Astrocyte (in vitro differentiated cells and primary cell): ENCODE measurements around the gene CA6. TPM values are rescaled to one million over a fixed set of nuclear protein-coding genes. Genes with fewer than 3 reads are reported as not detected.

Experiments
- DNase-seq: peaks from one replicate; pipeline ENCODE4 v3.0.0-alpha.2; 2010; ENCODE audit warnings: low read depth
- FAIRE-seq: peaks from 2 replicates; lab custom pipeline; 2011; peaks lifted over from hg19 to GRCh38; lab: Jason Lieb, UNC
- H2AFZ ChIP-seq: 2 replicates; pipeline ENCODE4 v1.6.0; 2012; ENCODE audit warnings: low read depth, low read length, inconsistent platforms
- H3K27ac ChIP-seq: 2 replicates; pipeline ENCODE4 v1.5.1; 2011; ENCODE audit warnings: low read depth, low read length, inconsistent platforms
- H3K27me3 ChIP-seq: 2 replicates; pipeline ENCODE4 v1.6.0; 2011; ENCODE audit warnings: low read length, inconsistent platforms; ENCODE audit not compliant: insufficient read depth
- H3K36me3 ChIP-seq: 2 replicates; pipeline ENCODE4 v1.5.1; 2011; ENCODE audit warnings: low read length, inconsistent platforms; ENCODE audit not compliant: insufficient read depth
- H3K4me1 ChIP-seq: 2 replicates; pipeline ENCODE4 v1.5.1; 2011; ENCODE audit warnings: low read length, inconsistent platforms; ENCODE audit not compliant: insufficient read depth
- H3K4me2 ChIP-seq: 2 replicates; pipeline ENCODE4 v1.6.0; 2012; ENCODE audit warnings: low read length, inconsistent platforms
- H3K4me3 ChIP-seq: 2 replicates; pipeline ENCODE4 v1.5.1; 2011; ENCODE audit warnings: low read depth, mild to moderate bottlenecking, low read length, inconsistent platforms; ENCODE audit not compliant: insufficient read depth
- H3K79me2 ChIP-seq: 2 replicates; pipeline ENCODE4 v1.6.0; 2012; ENCODE audit warnings: mild to moderate bottlenecking, low read length, inconsistent platforms; ENCODE audit not compliant: insufficient read depth
- H3K9ac ChIP-seq: 2 replicates; pipeline ENCODE4 v1.6.0; 2012; ENCODE audit warnings: mild to moderate bottlenecking, low read length, inconsistent platforms
- H3K9me3 ChIP-seq: 2 replicates; pipeline ENCODE4 v1.5.1; 2012; ENCODE audit warnings: low read depth, mild to moderate bottlenecking, low read length, inconsistent platforms; ENCODE audit not compliant: insufficient read depth
- H4K20me1 ChIP-seq: 2 replicates; pipeline ENCODE4 v1.6.0; 2012; ENCODE audit warnings: low read length, inconsistent platforms; ENCODE audit not compliant: insufficient read depth
- H3K27ac Mint-ChIP-seq: one replicate; pipeline ENCODE4 v1.8.0; 2021; ENCODE audit warnings: mild to moderate bottlenecking, mixed read lengths; ENCODE audit not compliant: unreplicated experiment
- H3K27me3 Mint-ChIP-seq: one replicate; pipeline ENCODE4 v1.8.0; 2021; ENCODE audit warnings: low read depth, mixed read lengths; ENCODE audit not compliant: unreplicated experiment
- H3K36me3 Mint-ChIP-seq: one replicate; pipeline ENCODE4 v1.8.0; 2021; ENCODE audit warnings: low read depth, mixed read lengths; ENCODE audit not compliant: unreplicated experiment
- H3K4me1 Mint-ChIP-seq: one replicate; pipeline ENCODE4 v1.8.0; 2021; ENCODE audit warnings: low read depth, mixed read lengths; ENCODE audit not compliant: unreplicated experiment
- H3K4me3 Mint-ChIP-seq: one replicate; pipeline ENCODE4 v1.8.0; 2021; ENCODE audit warnings: mild to moderate bottlenecking, moderate library complexity, mixed read lengths; ENCODE audit not compliant: unreplicated experiment
- H3K9me3 Mint-ChIP-seq: one replicate; pipeline ENCODE4 v1.8.0; 2021; ENCODE audit warnings: mild to moderate bottlenecking, mixed read lengths; ENCODE audit not compliant: unreplicated experiment
- CTCF ChIP-seq: IDR thresholded peaks from 2 replicates; pipeline ENCODE4 v1.5.1; 2011; ENCODE audit warnings: low read depth, mild to moderate bottlenecking, inconsistent platforms, low read length, moderate library complexity; ENCODE audit not compliant: insufficient read depth
- EZH2 ChIP-seq: IDR thresholded peaks from 2 replicates; pipeline ENCODE4 v1.6.1; 2012; ENCODE audit warnings: mild to moderate bottlenecking, low read length, inconsistent platforms; ENCODE audit not compliant: insufficient read depth
- total RNA-seq: library from RNA; stranded (reverse); gene quantifications from 2 replicates; pipeline ENCODE4 v1.2.1, GENCODE V29; 2021

CA6 gene
- total RNA-seq, 1 donor from 2014 or later = not detected

- H2AFZ ChIP-seq = no peak overlapping the region
- H3K9me3 Mint-ChIP-seq = no peaks in the 10 kb centered on the region
- no peaks in the 10 kb centered on the region for H3K36me3 ChIP-seq
- no peaks in the 10 kb centered on the region for H3K9me3 ChIP-seq
- H3K36me3 Mint-ChIP-seq = no peaks in the 10 kb centered on the region
- no peak for FAIRE-seq
- no peak for TF ChIP-seq EZH2
- TF ChIP-seq CTCF = no peak
- H3K4me1 ChIP-seq = no peaks in the 10 kb centered on the region
- no peak overlapping the region for H3K4me2 ChIP-seq
- H3K79me2 ChIP-seq = no peaks in the 10 kb centered on the region
- no peak overlapping the region for H3K4me3 Mint-ChIP-seq
- H4K20me1 ChIP-seq = no peaks in the 10 kb centered on the region
- DNase-seq = no peak
- no peaks in the 10 kb centered on the region for H3K4me1 Mint-ChIP-seq
- no peak overlapping the region for H3K27ac Mint-ChIP-seq
- no peak overlapping the region for H3K4me3 ChIP-seq
- H3K9ac ChIP-seq = no peak overlapping the region
- no peak overlapping the region for H3K27ac ChIP-seq
- H3K27me3 Mint-ChIP-seq = peaks cover 15% of the 10 kb centered on the region
- no peaks in the 10 kb centered on the region for H3K27me3 ChIP-seq
These were observed 4.6 kb downstream of the CA6 start for GRCh38 chr1:8950309-8950708.

GRCh38 chr1:8951231-8951630 is 5.6 kb downstream of the CA6 start:
- no peak for DNase-seq
- TF ChIP-seq EZH2 (no peak), CTCF (no peak)
- H3K27ac Mint-ChIP-seq = no peak overlapping the region
- Histone ChIP-seq H3K4me3 (no peak overlapping the region), H3K9ac (no peak overlapping the region), H3K9me3 (no peaks in the 10 kb centered on the region), H3K79me2 (no peaks in the 10 kb centered on the region), H3K4me1 (no peaks in the 10 kb centered on the region), H3K27me3 (no peaks in the 10 kb centered on the region), H3K27ac (no peak overlapping the region), H2AFZ (peak overlapping the region; percentile 32), H3K4me2 (no peak overlapping the region), H3K36me3 (no peaks in the 10 kb centered on the region), H4K20me1 (no peaks in the 10 kb centered on the region)
- no peak for FAIRE-seq
- H3K9me3 Mint-ChIP-seq = no peaks in the 10 kb centered on the region
- no peaks in the 10 kb centered on the region for H3K36me3 Mint-ChIP-seq
- H3K4me3 Mint-ChIP-seq = no peak overlapping the region
- peaks cover 13% of the 10 kb centered on the region for H3K27me3 Mint-ChIP-seq
- H3K4me1 Mint-ChIP-seq = no peaks in the 10 kb centered on the region

GRCh38 chr1:8955406-8955805 is 9.7 kb downstream of the CA6 start:
- Mint-ChIP-seq H3K4me1 (no peaks in the 10 kb centered on the region), H3K27me3 (peaks cover 19% of the 10 kb centered on the region), H3K36me3 (no peaks in the 10 kb centered on the region), H3K4me3 (no peak overlapping the region), H3K9me3 (peaks cover 3% of the 10 kb centered on the region), H3K27ac (no peak overlapping the region)
- Histone ChIP-seq H3K27me3 (peaks cover 3% of the 10 kb centered on the region), H3K9me3 (no peaks in the 10 kb centered on the region), H3K4me1 (no peaks in the 10 kb centered on the region), H2AFZ (no peak overlapping the region), H3K9ac (no peak overlapping the region), H3K27ac (no peak overlapping the region), H4K20me1 (no peaks in the 10 kb centered on the region), H3K4me2 (no peak overlapping the region), H3K36me3 (no peaks in the 10 kb centered on the region), H3K4me3 (no peak overlapping the region), H3K79me2 (no peaks in the 10 kb centered on the region)
- no peak for DNase-seq
- no peak for FAIRE-seq
- TF ChIP-seq EZH2 = no peak
- no peak for TF ChIP-seq CTCF
